Cardiac muscle cell (in vitro differentiated cells and primary cell): ENCODE measurements around the gene AP2A2. TPM values are rescaled to one million over a fixed set of nuclear protein-coding genes. Genes with fewer than 3 reads are reported as not detected.

Source experiments
- DNase-seq, 2 donors: peaks; one replicate each; pipeline versions ENCODE4 v3.0.0 to v3.0.0-alpha.2; 2010 to 2017; ENCODE audit warnings: low read depth in 1 of 2, low spot score in 1 of 2
- H3K27ac ChIP-seq: fragments of 200-600 bp; sonication (generic); 2 replicates; pipeline ENCODE4 v1.5.1; 2016
- H3K27me3 ChIP-seq: fragments of 200-600 bp; sonication (generic); 2 replicates; pipeline ENCODE4 v1.6.0; 2016; ENCODE audit warnings: control low read depth
- H3K36me3 ChIP-seq: fragments of 200-600 bp; sonication (generic); 2 replicates; pipeline ENCODE4 v1.5.1; 2016; ENCODE audit warnings: control low read depth
- H3K4me1 ChIP-seq: fragments of 200-600 bp; sonication (generic); 2 replicates; pipeline ENCODE4 v1.8.1; 2017; ENCODE audit warnings: low read depth, mild to moderate bottlenecking, mixed run types
- H3K4me3 ChIP-seq: fragments of 200-600 bp; sonication (generic); 2 replicates; pipeline ENCODE4 v1.5.1; 2016; ENCODE audit warnings: mild to moderate bottlenecking
- H3K9me3 ChIP-seq: fragments of 200-600 bp; sonication (generic); 2 replicates; pipeline ENCODE4 v1.5.1; 2017; ENCODE audit warnings: low read depth, mild to moderate bottlenecking, control low read depth
- CTCF ChIP-seq: IDR thresholded peaks from 2 replicates; pipeline ENCODE4 v1.5.1; 2012; ENCODE audit warnings: low read depth, mild to moderate bottlenecking, low read length
- polyA plus RNA-seq: library from polyadenylated mRNA; unstranded; fragments of >200 nt; fragmentation: Nextera tagmentation; extraction: Ambion mirVana; gene quantifications from 2 replicates; pipeline ENCODE4 v1.2.1, GENCODE V29; 2016
- total RNA-seq: library from RNA; depleted of rRNA; stranded (reverse); fragments of >200 nt; gene quantifications from 2 replicates; pipeline ENCODE4 v1.2.3, GENCODE V29; 2016

Gene AP2A2
- total and polyA plus RNA-seq, 2 experiments from 2014 or later, result 47.6 to 77.6 TPM

GRCh38 chr11:962688-963087 lies 37.0 kb downstream of the AP2A2 start:
- TF ChIP-seq CTCF, result no peak
- Histone ChIP-seq H3K27ac (no peak overlapping the region), H3K4me3 (no peak overlapping the region), H3K4me1 (no peaks in the 10 kb centered on the region), H3K36me3 (peaks cover 19% of the 10 kb centered on the region), H3K9me3 (no peaks in the 10 kb centered on the region), H3K27me3 (no peaks in the 10 kb centered on the region)
- no peak for DNase-seq

GRCh38 chr11:963852-964251 lies 38.2 kb downstream of the AP2A2 start:
- TF ChIP-seq CTCF, result no peak
- DNase-seq, result no peak

GRCh38 chr11:965206-965775 lies 39.6 kb downstream of the AP2A2 start:
- H3K27ac ChIP-seq, result no peak overlapping the region
- no peak overlapping the region for H3K4me3 ChIP-seq
- no peak for DNase-seq
- H3K4me1 ChIP-seq, result no peaks in the 10 kb centered on the region
- H3K9me3 ChIP-seq, result no peaks in the 10 kb centered on the region
- H3K27me3 ChIP-seq, result no peaks in the 10 kb centered on the region
- H3K36me3 ChIP-seq, result peaks cover 11% of the 10 kb centered on the region
- no peak for TF ChIP-seq CTCF

More at GRCh38 chr11:963852-964251, 38.2 kb downstream of the AP2A2 start:
- Histone ChIP-seq H3K27me3 (no peaks in the 10 kb centered on the region), H3K27ac (no peak overlapping the region), H3K4me3 (no peak overlapping the region), H3K9me3 (no peaks in the 10 kb centered on the region), H3K4me1 (no peaks in the 10 kb centered on the region), H3K36me3 (peaks cover 19% of the 10 kb centered on the region)

- no peak for TF ChIP-seq CTCF
- no peaks in the 10 kb centered on the region for H3K27me3 ChIP-seq
- H3K4me3 ChIP-seq, result no peak overlapping the region
- peaks cover 11% of the 10 kb centered on the region for H3K36me3 ChIP-seq
- H3K9me3 ChIP-seq, result no peaks in the 10 kb centered on the region
- H3K4me1 ChIP-seq, result no peaks in the 10 kb centered on the region
- H3K27ac ChIP-seq, result no peak overlapping the region
- no peak for DNase-seq
These were observed 42.5 kb downstream of the AP2A2 start for GRCh38 chr11:967995-968751.

- Histone ChIP-seq H3K4me3 (no peak overlapping the region), H3K4me1 (no peaks in the 10 kb centered on the region), H3K36me3 (peaks cover 6% of the 10 kb centered on the region), H3K27me3 (no peaks in the 10 kb centered on the region), H3K27ac (no peak overlapping the region), H3K9me3 (no peaks in the 10 kb centered on the region)
- no peak for DNase-seq
- TF ChIP-seq CTCF, result no peak
These were observed 43.2 kb downstream of the AP2A2 start for GRCh38 chr11:968822-969221.
